IMR-90 (cell line): ENCODE measurements around the gene FRMD6. TPM values are rescaled to one million over a fixed set of nuclear protein-coding genes. Genes with fewer than 3 reads are reported as not detected.

ENCODE experiments used
- MAFK ChIP-seq: IDR thresholded peaks from 2 replicates; pipeline ENCODE4 v1.6.1; 2012; ENCODE audit warnings: low read depth, low read length, improper control_type of control experiment
- RFX5 ChIP-seq: IDR thresholded peaks from 2 replicates; pipeline ENCODE4 v1.8.0; 2012; ENCODE audit warnings: low read depth, mild to moderate bottlenecking, low read length, moderate library complexity
- microRNA-seq, 2 experiments: library from miRNA; stranded (forward) in 1 of 2; unstranded in 1 of 2; fragments of 10-50 nt in 1 of 2; fragments of <30 nt in 1 of 2; gene quantifications in 1 of 2; microRNA quantifications in 1 of 2; one replicate each; pipeline versions ENCODE3 to v1.1.0; 2013 to 2020; ENCODE audit not compliant: insufficient read depth in 1 of 2, insufficient read length in 1 of 2, unreplicated experiment in 1 of 2
- polyA plus RNA-seq, 3 experiments: library from polyadenylated mRNA; depleted of rRNA; stranded (reverse); fragments of >200 nt; gene quantifications; 2 replicates each; pipeline ENCODE4 v1.2.3, GENCODE V29; 2012; ENCODE audit warnings: low replicate concordance in 1 of 3
- small RNA-seq, 5 experiments: library from RNA; depleted of rRNA; stranded (forward); fragments of <200 nt; gene quantifications; one replicate each; pipeline ENCODE3, GENCODE V24; 2012
- total RNA-seq: library from RNA; depleted of rRNA; stranded (reverse); fragments of >200 nt; gene quantifications from 2 replicates; pipeline ENCODE4 v1.2.3, GENCODE V29; 2012; rRNA removed

The FRMD6 gene
- total and polyA plus RNA-seq, 2 of the 4 experiments (the other 2 are of a cell fraction), result 243 to 682 TPM

GRCh38 chr14:51780006-51780692, 128.4 kb downstream of the FRMD6 start (continued):
- TF ChIP-seq RFX5 (no peak), MAFK (peak; percentile 58; the same call in 1 of the 2 replicates)

Small RNAs within 50 kb of the gene (microRNA-seq; reads per million reads assigned to microRNA genes)
- gene OR7E159P (ENCODE audit: insufficient read depth, insufficient read length) (not detected), gene RNA5SP385 (ENCODE audit: insufficient read depth, insufficient read length) (not detected), gene RNU6-301P (ENCODE audit: insufficient read depth, insufficient read length) (not detected)

Small RNAs within 50 kb of the gene (small RNA-seq; reads per million reads assigned to genes)
- gene OR7E159P, result 0 reads per million in 5 experiments
- gene RNA5SP385, result 0 reads per million in 5 experiments
- gene RNU6-301P, result 0 to 0.60 (median 0.04) reads per million in 5 experiments

Other genes with a start within 250 kb of the FRMD6 start
- 13.1 and 18.6 TPM in 2 replicates for gene GNG2, start 208.7 kb downstream of the FRMD6 start, total RNA-seq
- gene GNG2, start 208.7 kb downstream of the FRMD6 start, polyA plus RNA-seq (2012; rRNA removed), result 13.5 and 14.6 TPM in 2 replicates